DND-41 (cell line): Measurements from ENCODE around the gene IQSEC1.

Experiments used
- ATAC-seq: fragments of 200-7000 bp; cut with Tn5 transposase; 3 replicates; pipeline ENCODE4 v1.9.1; 2021; ENCODE audit warnings: low read depth; ENCODE audit not compliant: insufficient read depth
- DNase-seq: peaks from one replicate; pipeline ENCODE4 v3.0.0-alpha.2; 2020
- H2AFZ ChIP-seq: 2 replicates; pipeline ENCODE4 v1.6.0; 2012; ENCODE audit warnings: low read depth, low read length
- H3K27ac ChIP-seq: 2 replicates; pipeline ENCODE4 v1.5.1; 2012; ENCODE audit warnings: low read length, inconsistent platforms
- H3K27me3 ChIP-seq: fragments of 200-600 bp; sonication (generic); 2 replicates; pipeline ENCODE4 v1.6.0; 2012; ENCODE audit warnings: low read length, mild to moderate bottlenecking, inconsistent platforms; ENCODE audit not compliant: insufficient read depth, poor library complexity
- H3K36me3 ChIP-seq: 2 replicates; pipeline ENCODE4 v1.5.1; 2012; ENCODE audit warnings: low read length, inconsistent platforms; ENCODE audit not compliant: insufficient read depth
- H3K4me1 ChIP-seq: 2 replicates; pipeline ENCODE4 v1.5.1; 2012; ENCODE audit warnings: mild to moderate bottlenecking, low read length; ENCODE audit not compliant: insufficient read depth
- H3K4me2 ChIP-seq: 2 replicates; pipeline ENCODE4 v1.6.0; 2012; ENCODE audit warnings: mild to moderate bottlenecking, moderate library complexity, low read length, inconsistent platforms; ENCODE audit not compliant: insufficient read depth
- H3K4me3 ChIP-seq, 2 experiments: fragments of 200-600 bp in 1 of 2; shearing (Covaris generic) in 1 of 2; 2 replicates each; pipeline ENCODE4 v1.5.1; 2012 to 2016; ENCODE audit warnings: inconsistent platforms in 2 of 2, low read length in 2 of 2, mild to moderate bottlenecking in 2 of 2, low read depth in 1 of 2, moderate library complexity in 1 of 2
- H3K79me2 ChIP-seq: 2 replicates; pipeline ENCODE4 v1.6.0; 2012; ENCODE audit warnings: low read length, inconsistent platforms; ENCODE audit not compliant: insufficient read depth
- H3K9ac ChIP-seq: 2 replicates; pipeline ENCODE4 v1.6.0; 2012; ENCODE audit warnings: low read depth, mild to moderate bottlenecking, inconsistent platforms, low read length, moderate library complexity
- H3K9me3 ChIP-seq: 2 replicates; pipeline ENCODE4 v1.5.1; 2012; ENCODE audit warnings: low read length, moderate library complexity, mild to moderate bottlenecking, inconsistent platforms; ENCODE audit not compliant: insufficient read depth, severe bottlenecking
- H4K20me1 ChIP-seq: 2 replicates; pipeline ENCODE4 v1.6.0; 2012; ENCODE audit warnings: low read length; ENCODE audit not compliant: insufficient read depth
- CTCF ChIP-seq: IDR thresholded peaks from 2 replicates; pipeline ENCODE4 v1.5.1; 2012; ENCODE audit warnings: borderline replicate concordance, low read length, moderate library complexity, mild to moderate bottlenecking; ENCODE audit not compliant: poor library complexity, severe bottlenecking; ENCODE audit errors: extremely low read depth
- EZH2 ChIP-seq: IDR thresholded peaks from 3 replicates; pipeline ENCODE4 v1.6.1; 2012; ENCODE audit warnings: borderline replicate concordance, low read depth, mild to moderate bottlenecking, moderate library complexity, low read length, inconsistent platforms; ENCODE audit not compliant: severe bottlenecking

The IQSEC1 gene

GRCh38 chr3:13105896-13106250 is 32.6 kb upstream of the IQSEC1 start:
- Histone ChIP-seq H3K4me3 (no peak overlapping the region), H3K4me2 (no peak overlapping the region), H3K4me1 (no peaks in the 10 kb centered on the region), H3K9ac (no peak overlapping the region), H4K20me1 (no peaks in the 10 kb centered on the region), H3K9me3 (no peaks in the 10 kb centered on the region), H3K27me3 (no peaks in the 10 kb centered on the region), H2AFZ (no peak overlapping the region), H3K27ac (no peak overlapping the region), H3K36me3 (no peaks in the 10 kb centered on the region), H3K79me2 (no peaks in the 10 kb centered on the region)
- ATAC-seq (peak; percentile 62; the same call in 1 of the 3 replicates), DNase-seq (no peak)
- peak; percentile 30 for TF ChIP-seq CTCF
- no peak for TF ChIP-seq EZH2

- no peaks in the 10 kb centered on the region for H3K4me1 ChIP-seq
- H3K36me3 ChIP-seq, result no peaks in the 10 kb centered on the region
- H3K27ac ChIP-seq, result no peak overlapping the region
- no peak overlapping the region for H3K9ac ChIP-seq
- no peaks in the 10 kb centered on the region for H3K79me2 ChIP-seq
- ATAC-seq (no peak), DNase-seq (no peak)
- H2AFZ ChIP-seq, result no peak overlapping the region
- H3K9me3 ChIP-seq, result no peaks in the 10 kb centered on the region
- TF ChIP-seq EZH2, result no peak
- TF ChIP-seq CTCF, result no peak
- H3K4me3 ChIP-seq, result no peak overlapping the region
- H3K27me3 ChIP-seq, result no peaks in the 10 kb centered on the region
- no peaks in the 10 kb centered on the region for H4K20me1 ChIP-seq
- H3K4me2 ChIP-seq, result no peak overlapping the region
These were observed 32.1 kb upstream of the IQSEC1 start for GRCh38 chr3:13105181-13105895.

- Histone ChIP-seq H3K27ac (no peak overlapping the region), H3K27me3 (no peaks in the 10 kb centered on the region), H3K36me3 (no peaks in the 10 kb centered on the region), H3K4me2 (no peak overlapping the region), H3K4me3 (no peak overlapping the region), H4K20me1 (no peaks in the 10 kb centered on the region), H3K79me2 (no peaks in the 10 kb centered on the region), H3K4me1 (no peaks in the 10 kb centered on the region), H2AFZ (no peak overlapping the region), H3K9me3 (no peaks in the 10 kb centered on the region), H3K9ac (no peak overlapping the region)
- DNase-seq (no peak), ATAC-seq (no peak)
- TF ChIP-seq CTCF (no peak), EZH2 (no peak)
These were observed 31.3 kb upstream of the IQSEC1 start for GRCh38 chr3:13104511-13104910.
